GM18508 (cell line): ENCODE data around the gene ITM2C.

ENCODE experiments used
- ATAC-seq: cut with Tn5 transposase; IDR thresholded peaks from one replicate; pipeline ENCODE4 v1.9.1; 2021; ENCODE audit warnings: moderate number of reproducible peaks; ENCODE audit not compliant: insufficient read depth, unreplicated experiment

ITM2C gene

DNA sequence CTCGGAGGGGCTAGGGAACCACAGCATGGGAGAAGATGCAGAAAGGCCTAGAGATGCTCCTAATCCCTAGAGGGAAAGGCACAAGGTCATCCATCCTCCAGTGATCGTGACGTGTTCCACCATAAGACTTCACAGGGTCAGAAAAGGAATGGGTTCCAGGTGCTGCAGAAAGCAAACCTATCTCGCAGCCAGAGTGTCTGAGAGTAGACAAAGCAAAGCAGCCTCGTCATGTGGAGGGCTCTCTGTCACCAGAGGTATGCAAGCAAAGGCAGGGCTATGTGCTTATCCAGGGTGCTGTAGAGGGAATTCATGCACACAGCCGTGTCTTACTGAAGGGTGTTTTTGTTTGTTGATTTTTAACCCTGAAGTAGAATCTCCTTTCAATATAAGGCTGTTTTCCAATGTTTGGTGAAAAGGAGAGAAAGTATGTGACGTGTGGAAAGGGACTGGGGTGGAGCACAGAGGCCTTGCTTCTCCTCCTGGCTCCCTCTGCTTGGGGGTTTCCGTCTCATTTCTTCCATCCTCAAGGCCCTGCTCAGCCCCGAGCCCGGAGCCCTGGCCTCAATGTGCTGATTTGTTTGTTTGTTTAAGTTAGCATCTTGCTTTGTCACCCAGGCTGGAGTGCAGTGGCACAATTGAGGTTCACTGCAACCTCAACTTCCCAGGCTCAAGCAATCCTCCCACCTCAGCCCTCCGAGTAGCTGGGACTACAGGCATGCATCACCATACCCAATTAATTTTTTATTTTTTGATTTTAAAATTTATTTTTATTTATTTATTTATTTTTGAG is 57.3 kb downstream of the ITM2C start:
- no peak for ATAC-seq

DNA sequence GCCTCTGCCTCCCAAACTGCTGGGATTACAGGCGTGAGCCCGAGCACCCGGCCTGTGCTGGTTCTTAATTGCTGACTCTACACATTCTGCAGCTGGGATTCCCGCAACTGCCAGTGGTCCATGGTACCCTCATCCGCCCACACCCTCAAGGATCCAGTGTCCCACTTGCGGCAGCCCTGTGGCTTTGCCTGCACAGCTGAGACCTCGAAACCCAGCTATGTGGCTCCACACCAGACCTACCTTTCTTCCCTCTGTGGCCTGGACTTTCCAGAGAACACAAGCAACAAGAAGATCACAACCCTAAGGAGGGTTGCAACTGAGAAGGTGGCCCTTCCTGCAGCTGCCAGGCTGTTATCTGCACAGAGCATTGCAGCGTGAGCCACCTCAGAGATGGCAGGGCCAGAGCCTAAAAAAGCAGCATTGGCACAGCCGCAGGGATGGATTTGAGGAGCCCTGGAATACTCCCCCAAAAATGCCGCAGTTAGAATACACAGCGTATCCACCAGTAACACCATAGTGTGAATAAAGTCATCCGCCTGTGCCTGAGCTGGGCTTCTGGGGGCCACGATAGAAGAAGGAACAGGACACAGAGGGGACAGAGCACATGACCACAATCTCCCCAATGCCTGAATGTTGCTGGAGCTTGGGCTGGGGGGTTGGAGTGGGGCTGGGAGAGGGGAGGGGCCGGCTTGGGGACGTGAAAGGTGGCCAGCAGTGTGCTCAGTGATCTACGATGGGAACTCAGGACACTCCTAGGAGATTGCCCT is 58.4 kb downstream of the ITM2C start:
- ATAC-seq: no peak

DNA sequence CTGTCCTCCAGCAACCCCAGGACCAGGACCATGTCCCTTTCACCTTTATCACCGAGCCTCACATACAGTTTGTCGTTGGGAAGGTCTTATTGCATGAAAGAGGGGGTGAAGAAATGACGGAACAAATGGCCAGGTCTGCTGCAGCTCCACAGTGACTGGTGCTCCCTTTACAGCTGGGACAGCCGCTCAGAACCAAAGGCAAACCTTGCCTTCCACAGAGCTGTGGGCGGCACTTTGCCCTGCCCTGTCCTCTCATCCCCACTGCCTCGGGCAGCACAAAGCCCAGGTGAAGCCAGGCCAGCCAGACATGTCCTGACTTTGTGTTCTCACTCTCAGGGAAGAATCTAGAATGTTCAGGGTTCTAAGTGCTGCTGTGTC is 59.3 kb downstream of the ITM2C start:
- no peak for ATAC-seq

DNA sequence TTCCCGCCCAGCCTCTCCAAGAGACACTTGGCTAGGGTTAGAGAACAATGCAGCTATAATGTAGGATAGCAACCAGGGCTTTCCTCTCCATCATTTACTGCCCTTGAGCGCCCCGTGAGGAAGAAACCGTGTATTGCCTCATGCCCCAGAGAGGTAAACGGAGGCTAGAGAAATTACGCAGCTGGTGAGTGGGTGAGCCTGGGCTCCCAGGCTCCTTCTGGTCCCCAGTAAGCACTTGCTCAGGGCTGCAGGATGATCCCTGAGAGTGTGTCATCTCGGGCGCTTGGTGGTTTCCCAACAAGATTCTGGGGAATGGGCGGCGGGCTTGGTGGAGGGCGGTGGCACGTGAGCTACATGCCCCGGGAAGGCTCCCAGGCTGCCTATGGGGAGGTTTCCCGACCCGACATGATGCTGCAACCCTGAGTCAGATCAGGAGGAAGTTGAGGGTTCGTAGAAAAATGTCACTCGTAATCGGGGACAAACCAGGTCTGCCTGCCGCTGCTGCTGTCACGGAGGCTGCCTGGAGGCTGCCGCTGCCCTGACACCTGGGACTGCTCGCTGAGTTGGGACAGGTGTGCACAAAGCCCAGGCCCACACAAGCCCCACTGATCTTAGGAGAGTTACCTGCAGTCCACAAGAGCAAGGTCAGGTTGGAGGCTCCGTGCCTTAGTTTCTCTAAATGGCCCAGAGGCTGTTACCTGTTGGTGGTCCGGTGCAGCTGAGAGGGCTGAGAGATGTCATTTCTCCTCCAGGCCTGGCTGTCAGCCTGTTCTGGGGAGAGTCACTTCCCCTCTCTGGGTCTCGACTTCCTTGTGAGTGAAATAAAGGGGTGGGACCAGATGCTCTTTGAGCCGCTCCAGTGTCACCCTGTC is 60.0 kb downstream of the ITM2C start, which contains the start of gene GPR55:
Gene GPR55, minus strand, starts transcription at position 773 of the 872 bp plus-strand sequence. CDS start 14,280 bp downstream, outside the sequence.
- ATAC-seq: no peak

DNA sequence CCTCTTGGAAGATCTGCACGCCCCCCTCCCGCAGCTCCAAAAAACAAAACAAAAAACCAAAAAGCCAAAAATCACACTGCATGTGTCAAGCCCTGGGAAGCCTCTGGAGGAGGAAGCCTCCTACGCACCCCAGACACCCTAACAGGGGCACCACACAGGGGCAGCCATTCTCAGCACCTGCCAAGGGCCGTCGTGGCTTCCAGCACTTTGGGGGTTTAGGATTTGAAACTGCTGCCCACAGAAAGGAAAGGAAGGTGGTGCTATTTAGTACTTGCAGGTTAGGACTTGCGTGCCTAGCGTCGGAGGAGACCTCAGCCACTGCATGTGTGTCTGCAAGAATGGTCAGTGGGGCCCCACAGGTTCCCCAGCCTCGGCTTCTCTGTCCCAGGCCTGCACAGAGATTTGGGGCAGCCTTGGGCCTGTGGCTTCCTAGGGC is 60.7 kb downstream of the ITM2C start:
- ATAC-seq: no peak

DNA sequence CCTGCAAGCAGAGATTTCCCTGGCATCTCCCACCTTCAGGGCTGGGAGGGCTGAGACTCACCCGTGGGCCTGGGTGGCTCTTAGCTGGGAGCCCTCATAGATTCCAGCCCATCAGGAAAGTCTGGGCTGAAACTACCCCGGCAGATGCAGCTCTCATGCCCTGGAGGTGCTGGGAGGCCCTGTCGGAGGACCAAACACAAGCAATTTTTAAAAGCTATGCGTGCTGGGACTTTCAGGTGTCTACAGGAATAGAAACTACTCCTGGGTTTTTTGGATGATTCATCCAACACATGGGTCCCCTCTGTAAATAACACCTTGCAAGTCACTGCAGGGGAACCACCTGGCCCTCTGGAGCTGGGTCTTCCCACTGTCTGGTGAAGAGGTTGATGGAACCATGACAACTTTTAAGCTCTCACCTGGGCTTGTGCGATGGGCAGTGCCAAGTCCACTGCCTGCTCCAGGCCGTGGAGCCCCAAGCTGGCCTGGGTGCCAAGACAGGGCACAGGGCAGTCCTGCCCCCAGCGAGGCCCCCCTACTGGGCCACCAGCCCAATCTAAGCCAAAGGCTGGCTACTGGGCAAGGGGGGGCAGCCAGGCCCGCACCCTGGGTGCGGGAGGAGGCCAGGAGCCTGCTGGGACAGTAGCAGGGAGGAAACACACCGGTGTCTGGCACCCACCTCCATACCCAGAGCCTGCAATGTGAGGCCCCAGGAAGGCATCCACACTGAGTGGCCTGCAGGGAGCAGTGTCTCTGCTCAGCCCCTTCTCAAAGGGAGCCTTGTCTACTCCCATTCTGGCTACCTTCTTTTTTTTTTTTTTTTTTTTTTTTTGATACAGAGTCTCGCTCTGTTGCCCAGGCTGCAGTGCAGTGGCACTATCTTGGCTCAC is 61.4 kb downstream of the ITM2C start:
- no peak for ATAC-seq

DNA sequence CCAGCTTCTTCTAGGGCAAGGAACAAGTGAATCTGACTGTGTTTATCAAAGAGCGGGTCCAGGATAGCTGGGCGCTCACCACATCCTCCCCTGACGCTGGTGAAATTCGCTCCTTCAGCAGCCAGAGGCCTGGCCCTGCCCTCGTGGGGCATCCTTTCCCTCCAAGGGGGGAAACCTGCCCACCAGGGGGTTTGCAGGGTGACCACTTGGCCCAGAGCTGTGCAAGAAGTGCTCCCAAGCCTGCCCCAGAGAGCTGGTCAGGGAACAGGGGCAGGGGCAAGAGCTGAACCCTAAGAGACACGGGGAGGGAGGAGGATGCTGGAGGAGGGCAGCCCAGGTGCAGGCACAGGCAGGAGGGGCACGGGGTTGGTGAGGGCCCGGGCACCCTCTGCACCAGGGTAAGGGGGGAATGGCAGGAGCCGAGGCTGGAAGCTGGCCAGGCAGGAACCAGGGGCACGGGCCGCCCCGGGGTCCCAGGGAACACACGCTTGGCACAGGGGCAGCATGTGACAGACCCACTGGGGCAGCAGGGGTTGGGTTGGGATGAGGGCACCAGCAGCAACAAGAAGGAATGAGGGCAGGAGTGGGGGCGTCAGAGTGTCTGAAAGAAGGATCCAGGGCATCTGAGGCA is 63.1 kb downstream of the ITM2C start:
- no peak for ATAC-seq
